Measurements from ENCODE around the gene GFRA4.

GFRA4 gene

DNA sequence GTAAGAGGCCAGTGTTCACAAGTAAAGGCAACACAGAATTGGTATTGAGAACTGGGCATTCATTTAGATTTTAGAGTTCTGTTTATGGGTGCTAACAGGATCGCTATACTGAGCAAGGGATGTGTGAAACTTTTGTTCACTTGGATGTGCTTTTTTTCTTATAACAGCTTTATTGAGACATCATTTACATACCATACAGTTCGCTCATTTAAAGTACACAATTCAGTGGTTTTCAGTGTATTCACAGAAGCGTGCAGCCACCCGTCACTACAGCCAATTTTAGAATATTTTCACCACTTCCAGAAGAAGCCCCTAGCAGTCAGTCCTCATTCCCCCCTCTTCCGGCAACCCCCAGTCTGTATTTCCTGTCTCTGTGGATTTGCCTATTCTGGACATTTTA is 48.7 kb downstream of the GFRA4 start:
- TF ChIP-seq, protein P1, sequence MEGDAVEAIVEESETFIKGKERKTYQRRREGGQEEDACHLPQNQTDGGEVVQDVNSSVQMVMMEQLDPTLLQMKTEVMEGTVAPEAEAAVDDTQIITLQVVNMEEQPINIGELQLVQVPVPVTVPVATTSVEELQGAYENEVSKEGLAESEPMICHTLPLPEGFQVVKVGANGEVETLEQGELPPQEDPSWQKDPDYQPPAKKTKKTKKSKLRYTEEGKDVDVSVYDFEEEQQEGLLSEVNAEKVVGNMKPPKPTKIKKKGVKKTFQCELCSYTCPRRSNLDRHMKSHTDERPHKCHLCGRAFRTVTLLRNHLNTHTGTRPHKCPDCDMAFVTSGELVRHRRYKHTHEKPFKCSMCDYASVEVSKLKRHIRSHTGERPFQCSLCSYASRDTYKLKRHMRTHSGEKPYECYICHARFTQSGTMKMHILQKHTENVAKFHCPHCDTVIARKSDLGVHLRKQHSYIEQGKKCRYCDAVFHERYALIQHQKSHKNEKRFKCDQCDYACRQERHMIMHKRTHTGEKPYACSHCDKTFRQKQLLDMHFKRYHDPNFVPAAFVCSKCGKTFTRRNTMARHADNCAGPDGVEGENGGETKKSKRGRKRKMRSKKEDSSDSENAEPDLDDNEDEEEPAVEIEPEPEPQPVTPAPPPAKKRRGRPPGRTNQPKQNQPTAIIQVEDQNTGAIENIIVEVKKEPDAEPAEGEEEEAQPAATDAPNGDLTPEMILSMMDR (IDR thresholded peaks at IDR 0.05; ENCODE audit: insufficient read depth, low read length, missing control alignments) = no peak
- no peak for DNase-seq (ENCODE audit: low read depth, low spot score)
- ChIA-PET CTCF (interaction anchor here (1.3 to 2.8 kb wide), 4 partner anchors 8 to 206 kb away, joined by 3 to 12 read pairs (median 4); partner anchors contain the start of gene DNAAF9), POLR2A (interaction anchor here (0.6 kb wide), 1 partner anchor 21 kb away, joined by 3 read pairs; no protein-coding TSS in a partner anchor)
- peak overlapping the region; percentile 31 for H3K4me3 ChIP-seq (ENCODE audit: low read depth, low read length)

GRCh38 chr20:3613821-3614440 is 49.3 kb downstream of the GFRA4 start:
- POLR2A ChIA-PET = interaction anchor here (0.6 kb wide), 1 partner anchor 22 kb away, joined by 3 read pairs; no protein-coding TSS in a partner anchor
- TF ChIP-seq, protein P1 (IDR thresholded peaks at IDR 0.05; ENCODE audit: insufficient read depth, low read length, missing control alignments) = no peak
- DNase-seq (ENCODE audit: low read depth, low spot score) = no peak
- peak overlapping the region; percentile 31 for H3K4me3 ChIP-seq (ENCODE audit: low read depth, low read length)
- CTCF ChIA-PET = interaction anchor here (0.9 to 2.8 kb wide), 4 partner anchors 9 to 206 kb away, joined by 3 to 12 read pairs (median 4); partner anchors contain the start of gene DNAAF9

- no peak for DNase-seq (ENCODE audit: low read depth, low spot score)
- ChIA-PET POLR2A (no interaction called here), CTCF (interaction anchor here (0.9 to 2.8 kb wide), 3 partner anchors 22 to 205 kb away, joined by 3 to 12 read pairs (median 4); partner anchors contain the start of gene DNAAF9)
- H3K4me3 ChIP-seq (ENCODE audit: low read depth, low read length) = no peak overlapping the region
- TF ChIP-seq, protein P1 (IDR thresholded peaks at IDR 0.05; ENCODE audit: insufficient read depth, low read length, missing control alignments) = no peak
Observed at GRCh38 chr20:3612795-3613572, 50.2 kb downstream of the GFRA4 start.

DNA sequence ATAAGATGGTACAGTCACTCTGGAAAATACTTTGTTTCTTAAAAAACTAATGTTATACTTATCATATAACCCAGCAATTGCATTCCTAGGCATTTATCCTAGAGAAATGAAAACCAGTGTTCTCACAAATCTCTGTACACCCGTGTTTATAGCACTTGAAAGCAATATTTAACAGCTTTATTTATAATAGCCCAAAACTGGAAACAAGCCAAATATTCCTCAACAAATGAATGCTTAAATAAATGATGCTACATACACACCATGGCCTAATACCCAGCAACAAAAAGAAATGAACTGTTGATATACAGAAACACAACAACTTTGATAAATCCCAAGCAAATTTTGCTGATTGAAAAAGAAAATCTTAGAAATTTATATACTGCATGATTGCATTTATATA is 51.3 kb downstream of the GFRA4 start:
- CTCF ChIA-PET = no interaction called here
- TF ChIP-seq, protein P1 (IDR thresholded peaks at IDR 0.05; ENCODE audit: insufficient read depth, low read length, missing control alignments) = no peak
- POLR2A ChIA-PET = no interaction called here
- DNase-seq (ENCODE audit: low read depth, low spot score) = no peak
- H3K4me3 ChIP-seq (ENCODE audit: low read depth, low read length) = no peak overlapping the region

Measured in AG04449 (cell line).